ENCODE measurements around the gene OR6C4. TPM values are rescaled to one million over a fixed set of nuclear protein-coding genes. Genes with fewer than 3 reads are reported as not detected.
"Not testable (repeated sequence)": the region's sequence is repeated elsewhere in the genome, so short reads cannot be mapped to it uniquely, and the experiment has no call there.

OR6C4 gene
- total RNA-seq, 1 donor from 2014 or later: not detected

DNA sequence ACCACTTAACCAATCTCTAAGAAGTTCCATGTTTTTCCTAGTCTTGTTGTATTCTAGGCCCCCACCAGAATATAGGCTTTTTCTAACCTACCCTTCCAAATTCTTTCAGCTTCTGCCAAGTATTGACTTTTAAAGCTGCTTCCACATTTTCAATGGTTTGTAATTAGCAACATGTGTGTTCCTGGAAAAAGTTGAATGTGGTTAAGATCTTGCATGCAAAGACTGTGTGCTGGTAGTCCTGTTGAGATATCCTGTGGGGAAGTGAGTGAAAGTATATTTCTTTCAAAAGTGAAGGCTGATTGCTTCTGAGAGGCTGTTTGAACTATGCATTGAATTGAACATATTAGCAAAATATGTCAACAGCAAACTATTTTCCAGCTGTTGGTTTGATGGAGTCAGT, 646 bp upstream of the OR6C4 start:
- intact Hi-C loops (cut with micrococcal nuclease): no loop called here
- Histone ChIP-seq H3K9me3 (replicated peaks) (peaks cover 7% of the 10 kb centered on the region), H3K4me1 (no peaks in the 10 kb centered on the region), H3K36me3 (no peaks in the 10 kb centered on the region), H3K27me3 (ENCODE audit: low read depth) (no peaks in the 10 kb centered on the region), H3K4me3 (no peak overlapping the region), H3K27ac (replicated peaks) (no peak overlapping the region)
- DNase-seq: no peak
- TF ChIP-seq, protein P1, sequence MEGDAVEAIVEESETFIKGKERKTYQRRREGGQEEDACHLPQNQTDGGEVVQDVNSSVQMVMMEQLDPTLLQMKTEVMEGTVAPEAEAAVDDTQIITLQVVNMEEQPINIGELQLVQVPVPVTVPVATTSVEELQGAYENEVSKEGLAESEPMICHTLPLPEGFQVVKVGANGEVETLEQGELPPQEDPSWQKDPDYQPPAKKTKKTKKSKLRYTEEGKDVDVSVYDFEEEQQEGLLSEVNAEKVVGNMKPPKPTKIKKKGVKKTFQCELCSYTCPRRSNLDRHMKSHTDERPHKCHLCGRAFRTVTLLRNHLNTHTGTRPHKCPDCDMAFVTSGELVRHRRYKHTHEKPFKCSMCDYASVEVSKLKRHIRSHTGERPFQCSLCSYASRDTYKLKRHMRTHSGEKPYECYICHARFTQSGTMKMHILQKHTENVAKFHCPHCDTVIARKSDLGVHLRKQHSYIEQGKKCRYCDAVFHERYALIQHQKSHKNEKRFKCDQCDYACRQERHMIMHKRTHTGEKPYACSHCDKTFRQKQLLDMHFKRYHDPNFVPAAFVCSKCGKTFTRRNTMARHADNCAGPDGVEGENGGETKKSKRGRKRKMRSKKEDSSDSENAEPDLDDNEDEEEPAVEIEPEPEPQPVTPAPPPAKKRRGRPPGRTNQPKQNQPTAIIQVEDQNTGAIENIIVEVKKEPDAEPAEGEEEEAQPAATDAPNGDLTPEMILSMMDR (IDR thresholded peaks at IDR 0.05; ENCODE audit: borderline replicate concordance): no peak

DNA sequence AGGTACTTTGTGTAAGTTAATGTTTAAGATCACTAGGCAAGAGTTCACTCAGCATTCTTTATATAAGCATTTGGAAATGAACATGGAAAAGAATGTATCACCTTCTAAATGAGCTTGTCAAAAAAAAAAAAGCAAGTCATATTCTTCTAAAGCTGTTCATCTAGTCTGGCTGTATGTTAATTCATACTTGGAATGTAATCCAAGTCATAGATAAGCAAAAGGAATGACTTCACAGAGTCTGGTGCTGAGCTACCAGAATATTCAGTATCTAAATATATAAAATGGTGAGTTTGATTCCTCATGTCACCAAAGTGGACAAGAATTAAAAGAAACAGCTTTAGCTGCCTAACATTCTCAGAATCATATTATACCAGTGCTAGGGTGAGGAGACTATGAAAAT, 4.9 kb downstream of the OR6C4 start:
- intact Hi-C loops (cut with micrococcal nuclease): no loop called here
- TF ChIP-seq, protein P1 (IDR thresholded peaks at IDR 0.05; ENCODE audit: borderline replicate concordance): no peak

DNA sequence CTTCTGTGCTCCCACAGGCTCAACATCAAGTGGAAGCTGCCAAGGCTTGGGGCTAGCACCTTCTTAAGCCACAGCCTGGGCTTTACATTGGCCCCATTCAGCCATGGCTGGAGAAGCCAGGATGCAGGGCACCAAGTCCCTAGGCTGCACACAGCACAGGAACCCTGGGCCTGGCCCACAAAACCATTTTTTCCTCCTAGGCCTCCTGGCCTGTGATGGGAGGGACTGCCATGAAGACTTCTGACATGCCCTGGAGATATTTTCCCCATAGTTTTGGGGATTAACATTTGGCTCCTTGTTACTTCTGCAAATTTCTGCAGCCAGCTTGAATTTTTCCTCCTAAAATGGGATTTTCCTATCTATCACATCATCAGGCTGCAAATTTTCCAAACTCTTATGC, 20.7 kb downstream of the OR6C4 start:
- H3K4me1 ChIP-seq; H3K36me3 ChIP-seq; intact Hi-C loops (cut with micrococcal nuclease); DNase-seq; H3K27me3 ChIP-seq (ENCODE audit: low read depth); H3K4me3 ChIP-seq; H3K27ac ChIP-seq (replicated peaks): not testable (repeated sequence)
- peaks cover 44% of the 10 kb centered on the region for H3K9me3 ChIP-seq (replicated peaks)

More for the DNA sequence above, 4.9 kb downstream of the OR6C4 start:
- H3K27ac ChIP-seq (replicated peaks): no peak overlapping the region
- H3K27me3 ChIP-seq (ENCODE audit: low read depth): no peaks in the 10 kb centered on the region
- no peaks in the 10 kb centered on the region for H3K36me3 ChIP-seq
- peaks cover 37% of the 10 kb centered on the region for H3K9me3 ChIP-seq (replicated peaks)
- H3K4me3 ChIP-seq: no peak overlapping the region
- no peak for DNase-seq
- H3K4me1 ChIP-seq: no peaks in the 10 kb centered on the region

DNA sequence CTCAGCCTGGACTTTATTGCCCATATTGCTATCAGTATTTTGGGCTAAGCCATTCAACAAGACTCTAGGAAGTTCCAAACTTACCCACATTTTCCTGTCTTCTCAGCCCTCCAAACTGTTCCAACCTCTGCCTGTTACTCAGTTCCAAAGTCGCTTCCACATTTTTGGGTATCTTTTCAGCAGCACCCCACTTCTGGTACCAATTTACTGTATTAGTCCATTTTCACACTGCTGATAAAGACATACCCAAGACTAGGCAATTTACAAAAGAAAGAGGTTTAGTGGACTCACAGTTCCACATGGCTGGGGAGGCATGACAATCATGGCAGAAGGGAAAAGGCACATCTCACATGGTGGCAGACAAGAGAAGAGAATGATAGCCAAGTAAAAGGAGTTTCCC, 21.3 kb downstream of the OR6C4 start:
- DNase-seq; H3K27me3 ChIP-seq (ENCODE audit: low read depth); H3K4me3 ChIP-seq; H3K36me3 ChIP-seq; intact Hi-C loops (cut with micrococcal nuclease); H3K27ac ChIP-seq (replicated peaks); H3K4me1 ChIP-seq: not testable (repeated sequence)
- peaks cover 44% of the 10 kb centered on the region for H3K9me3 ChIP-seq (replicated peaks)

DNA sequence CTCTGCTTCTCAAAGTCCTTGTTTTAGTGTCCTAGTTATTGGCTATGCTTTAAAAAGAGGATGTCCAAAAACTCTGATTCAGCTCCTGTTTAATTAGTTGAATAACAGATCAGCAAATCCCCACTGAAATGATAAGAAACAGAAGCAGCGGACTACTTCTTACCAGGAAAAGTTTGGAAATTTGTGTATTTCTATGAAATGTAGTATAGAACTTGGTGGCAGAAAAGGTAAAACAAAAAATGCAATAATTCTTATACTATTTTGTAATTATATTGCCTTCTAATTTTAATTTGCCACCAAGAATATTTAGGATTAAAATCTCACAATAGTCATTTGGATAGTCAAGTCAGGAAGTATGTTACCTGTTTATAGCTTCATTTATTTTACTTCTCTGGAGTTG, 22.8 kb downstream of the OR6C4 start, which contains the start of gene OR2AP1:
TSS of gene OR2AP1 (plus strand) at position 301 of the 400 bp plus-strand sequence. CDS start 1,947 bp downstream, outside the sequence.
- H3K27ac ChIP-seq (replicated peaks): no peak within 1 kb of the TSS
- H3K36me3 ChIP-seq: no peaks in the 10 kb centered on the region
- no peak for DNase-seq
- H3K9me3 ChIP-seq (replicated peaks): peaks cover 44% of the 10 kb centered on the region
- TF ChIP-seq, protein P1 (IDR thresholded peaks at IDR 0.05; ENCODE audit: borderline replicate concordance): no peak
- no peaks in the 10 kb centered on the region for H3K27me3 ChIP-seq (ENCODE audit: low read depth)
- H3K4me1 ChIP-seq: no peaks in the 10 kb centered on the region
- no peak within 1 kb of the TSS for H3K4me3 ChIP-seq
- intact Hi-C loops (cut with micrococcal nuclease): no loop called here

DNA sequence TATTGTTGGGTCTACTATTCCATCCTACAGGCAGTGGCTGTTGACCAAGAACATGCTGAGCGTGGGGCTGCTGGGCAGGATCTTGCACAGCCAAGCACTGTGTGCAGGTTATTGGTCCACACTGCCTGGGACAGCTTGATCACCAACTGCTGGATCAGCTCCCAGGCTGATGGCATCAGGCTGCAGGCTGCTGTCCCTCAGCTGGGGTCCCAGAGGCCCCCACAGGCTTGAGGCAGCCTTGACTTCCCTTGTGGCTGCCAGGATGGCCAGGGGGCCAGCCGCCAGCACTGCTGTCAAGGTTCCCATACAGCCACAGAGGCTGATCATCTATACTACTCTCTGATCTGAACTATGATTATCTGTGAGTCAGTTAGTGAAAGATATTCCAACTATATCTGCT, 32.7 kb downstream of the OR6C4 start:
- no peak overlapping the region for H3K27ac ChIP-seq (replicated peaks)
- no peak for DNase-seq
- H3K36me3 ChIP-seq: no peaks in the 10 kb centered on the region
- no peak overlapping the region for H3K4me3 ChIP-seq
- TF ChIP-seq, protein P1 (IDR thresholded peaks at IDR 0.05; ENCODE audit: borderline replicate concordance): no peak
- H3K9me3 ChIP-seq (replicated peaks): peaks cover 10% of the 10 kb centered on the region
- H3K4me1 ChIP-seq: no peaks in the 10 kb centered on the region
- H3K27me3 ChIP-seq (ENCODE audit: low read depth): peaks cover 11% of the 10 kb centered on the region
- intact Hi-C loops (cut with micrococcal nuclease): no loop called here

DNA sequence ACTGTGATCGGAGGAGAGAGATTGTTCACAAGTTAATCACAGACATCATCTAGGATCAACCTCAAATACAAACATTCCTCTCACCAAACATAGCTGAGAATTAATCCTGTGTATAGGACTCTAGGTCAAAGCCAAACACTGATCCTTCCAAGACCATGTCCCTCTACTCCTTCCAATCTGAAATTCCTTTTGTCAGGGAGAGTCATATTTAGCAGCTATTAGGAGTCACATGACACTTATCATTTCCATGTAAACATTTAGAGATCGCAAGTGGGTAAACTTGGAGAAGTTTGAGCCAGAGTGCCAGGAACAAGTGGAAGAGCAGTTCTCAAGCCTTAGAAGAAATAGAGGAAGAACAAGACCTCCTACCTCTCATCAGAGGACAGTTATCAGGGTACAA, 36.4 kb downstream of the OR6C4 start:
- intact Hi-C loops (cut with micrococcal nuclease): no loop called here

DNA sequence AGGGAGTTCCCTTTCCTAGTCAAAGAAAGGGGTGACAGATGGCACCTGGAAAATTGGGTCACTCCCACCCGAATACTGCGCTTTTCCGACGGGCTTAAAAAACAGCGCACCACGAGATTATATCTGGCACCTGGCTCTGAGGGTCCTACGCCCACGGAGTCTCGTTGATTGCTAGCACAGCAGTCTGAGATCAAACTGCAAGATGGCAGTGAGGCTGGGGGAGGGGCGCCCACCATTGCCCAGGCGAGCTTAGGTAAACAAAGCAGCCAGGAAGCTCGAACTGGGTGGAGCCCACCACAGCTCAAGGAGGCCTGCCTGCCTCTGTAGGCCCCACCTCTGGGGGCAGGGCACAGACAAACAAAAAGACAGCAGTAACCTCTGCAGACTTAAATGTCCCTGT, 40.8 kb downstream of the OR6C4 start:
- intact Hi-C loops (cut with micrococcal nuclease); H3K4me1 ChIP-seq; H3K36me3 ChIP-seq; H3K27ac ChIP-seq (replicated peaks); DNase-seq; H3K9me3 ChIP-seq (replicated peaks); H3K4me3 ChIP-seq: not testable (repeated sequence)
- H3K27me3 ChIP-seq (ENCODE audit: low read depth): peaks cover 11% of the 10 kb centered on the region

More for the DNA sequence above, 36.4 kb downstream of the OR6C4 start:
- H3K36me3 ChIP-seq: no peaks in the 10 kb centered on the region
- DNase-seq: no peak
- no peaks in the 10 kb centered on the region for H3K4me1 ChIP-seq
- H3K9me3 ChIP-seq (replicated peaks): no peaks in the 10 kb centered on the region
- peaks cover 11% of the 10 kb centered on the region for H3K27me3 ChIP-seq (ENCODE audit: low read depth)
- no peak overlapping the region for H3K27ac ChIP-seq (replicated peaks)
- TF ChIP-seq, protein P1 (IDR thresholded peaks at IDR 0.05; ENCODE audit: borderline replicate concordance): no peak
- no peak overlapping the region for H3K4me3 ChIP-seq

Data from left ventricle myocardium inferior (tissue), 1 donor.